ENCODE results near the gene SGSM2. TPM values are rescaled to one million over a fixed set of nuclear protein-coding genes. Genes with fewer than 3 reads are reported as not detected.

SGSM2 gene
- polyA plus RNA-seq, 1 experiment, result 43.6 TPM

GRCh38 chr17:2337544-2338314 is 428 bp downstream of the SGSM2 start:
- peak overlapping the region; percentile 69 for H3K4me3 ChIP-seq (ENCODE audit: low read depth, low read length)
- H3K27me3 ChIP-seq (ENCODE audit: control insufficient read depth, insufficient read depth, low read length), result no peaks in the 10 kb centered on the region
- H3K36me3 ChIP-seq (ENCODE audit: control insufficient read depth, insufficient read depth, low read length), result 0 out of 2 replicates have a peak, but pooled peaks cover 3% of the 10 kb centered on the region
- ChIA-PET CTCF (interaction anchor here (0.9 to 3.1 kb wide), 3 partner anchors 9 to 16 kb away, joined by 3 to 22 read pairs (median 3); no protein-coding TSS in a partner anchor), POLR2A (interaction anchor here (0.6 to 0.7 kb wide), 2 partner anchors 10 to 256 kb away, joined by 4 to 8 read pairs; partner anchors contain the start of gene PAFAH1B1)
- TF ChIP-seq, protein P1, sequence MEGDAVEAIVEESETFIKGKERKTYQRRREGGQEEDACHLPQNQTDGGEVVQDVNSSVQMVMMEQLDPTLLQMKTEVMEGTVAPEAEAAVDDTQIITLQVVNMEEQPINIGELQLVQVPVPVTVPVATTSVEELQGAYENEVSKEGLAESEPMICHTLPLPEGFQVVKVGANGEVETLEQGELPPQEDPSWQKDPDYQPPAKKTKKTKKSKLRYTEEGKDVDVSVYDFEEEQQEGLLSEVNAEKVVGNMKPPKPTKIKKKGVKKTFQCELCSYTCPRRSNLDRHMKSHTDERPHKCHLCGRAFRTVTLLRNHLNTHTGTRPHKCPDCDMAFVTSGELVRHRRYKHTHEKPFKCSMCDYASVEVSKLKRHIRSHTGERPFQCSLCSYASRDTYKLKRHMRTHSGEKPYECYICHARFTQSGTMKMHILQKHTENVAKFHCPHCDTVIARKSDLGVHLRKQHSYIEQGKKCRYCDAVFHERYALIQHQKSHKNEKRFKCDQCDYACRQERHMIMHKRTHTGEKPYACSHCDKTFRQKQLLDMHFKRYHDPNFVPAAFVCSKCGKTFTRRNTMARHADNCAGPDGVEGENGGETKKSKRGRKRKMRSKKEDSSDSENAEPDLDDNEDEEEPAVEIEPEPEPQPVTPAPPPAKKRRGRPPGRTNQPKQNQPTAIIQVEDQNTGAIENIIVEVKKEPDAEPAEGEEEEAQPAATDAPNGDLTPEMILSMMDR (IDR thresholded peaks at IDR 0.05; ENCODE audit: insufficient read depth, low read depth, low read length), result no peak
- DNase-seq (ENCODE audit: low read depth), result no peak

DNA sequence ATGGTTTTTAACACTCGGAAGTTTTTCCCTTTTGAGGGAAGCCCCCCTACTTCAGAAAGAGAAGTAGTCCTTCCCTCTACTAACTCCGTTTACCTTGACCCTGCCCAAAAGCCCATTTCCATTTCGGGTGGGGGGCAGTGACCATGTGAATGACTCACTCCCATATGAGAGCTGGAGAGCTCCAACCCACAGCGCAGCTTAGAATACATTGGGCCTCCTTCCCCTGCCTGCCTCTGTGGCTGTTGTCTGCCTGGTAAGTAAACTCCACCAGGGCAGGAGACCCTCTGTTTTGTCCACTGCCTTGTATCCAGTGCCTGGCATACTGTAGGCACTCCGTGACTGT is 985 bp downstream of the SGSM2 start:
- no peaks in the 10 kb centered on the region for H3K27me3 ChIP-seq (ENCODE audit: control insufficient read depth, insufficient read depth, low read length)
- POLR2A ChIA-PET, result interaction anchor here (0.6 to 0.7 kb wide), 2 partner anchors 10 to 255 kb away, joined by 4 to 8 read pairs; partner anchors contain the start of gene PAFAH1B1
- no peak for DNase-seq (ENCODE audit: low read depth)
- peaks cover 1% of the 10 kb centered on the region; the same call in 1 of the 2 replicates for H3K36me3 ChIP-seq (ENCODE audit: control insufficient read depth, insufficient read depth, low read length)
- peak overlapping the region; percentile 69 for H3K4me3 ChIP-seq (ENCODE audit: low read depth, low read length)
- CTCF ChIA-PET, result interaction anchor here (0.9 to 3.1 kb wide), 2 partner anchors 8 to 15 kb away, joined by 3 to 22 read pairs; no protein-coding TSS in a partner anchor
- TF ChIP-seq, protein P1 (IDR thresholded peaks at IDR 0.05; ENCODE audit: insufficient read depth, low read depth, low read length), result no peak

GRCh38 chr17:2343421-2343820 is 6.1 kb downstream of the SGSM2 start:
- Histone ChIP-seq H3K27me3 (ENCODE audit: control insufficient read depth, insufficient read depth, low read length) (no peaks in the 10 kb centered on the region), H3K36me3 (ENCODE audit: control insufficient read depth, insufficient read depth, low read length) (peaks cover 4% of the 10 kb centered on the region; the same call in 1 of the 2 replicates), H3K4me3 (ENCODE audit: low read depth, low read length) (no peak overlapping the region)
- no peak for DNase-seq (ENCODE audit: low read depth)
- POLR2A ChIA-PET, result no interaction called here
- TF ChIP-seq, protein P1 (IDR thresholded peaks at IDR 0.05; ENCODE audit: insufficient read depth, low read depth, low read length), result no peak
- CTCF ChIA-PET, result no interaction called here

GRCh38 chr17:2344528-2344927 is 7.2 kb downstream of the SGSM2 start:
- ChIA-PET CTCF (no interaction called here), POLR2A (no interaction called here)
- H3K4me3 ChIP-seq (ENCODE audit: low read depth, low read length), result no peak overlapping the region
- TF ChIP-seq, protein P1 (IDR thresholded peaks at IDR 0.05; ENCODE audit: insufficient read depth, low read depth, low read length), result no peak
- peaks cover 4% of the 10 kb centered on the region; the same call in 1 of the 2 replicates for H3K36me3 ChIP-seq (ENCODE audit: control insufficient read depth, insufficient read depth, low read length)
- no peak for DNase-seq (ENCODE audit: low read depth)
- no peaks in the 10 kb centered on the region for H3K27me3 ChIP-seq (ENCODE audit: control insufficient read depth, insufficient read depth, low read length)

- TF ChIP-seq, protein P1 (IDR thresholded peaks at IDR 0.05; ENCODE audit: insufficient read depth, low read depth, low read length), result no peak
- no peak for DNase-seq (ENCODE audit: low read depth)
- H3K36me3 ChIP-seq (ENCODE audit: control insufficient read depth, insufficient read depth, low read length), result peaks cover 4% of the 10 kb centered on the region; the same call in 1 of the 2 replicates
- POLR2A ChIA-PET, result no interaction called here
- no peaks in the 10 kb centered on the region for H3K27me3 ChIP-seq (ENCODE audit: control insufficient read depth, insufficient read depth, low read length)
- CTCF ChIA-PET, result interaction anchor here (0.9 to 1.3 kb wide), 3 partner anchors 9 to 44 kb away, joined by 3 read pairs; partner anchors contain the start of gene TSR1
- no peak overlapping the region for H3K4me3 ChIP-seq (ENCODE audit: low read depth, low read length)
These were observed 9.2 kb downstream of the SGSM2 start for GRCh38 chr17:2346475-2346874.

Data from BJ (cell line).